Endothelial cell of umbilical vein (primary cell): ENCODE measurements around the gene SNX24.

Source experiments
- CTCF ChIP-seq, 2 donors: IDR thresholded peaks; 1 replicate in 1 of 2; 2 replicates in 1 of 2; pipeline ENCODE4 v1.5.1; 2011; ENCODE audit warnings: low read length in 2 of 2, mild to moderate bottlenecking in 2 of 2, moderate library complexity in 2 of 2, control low read depth in 1 of 2, inconsistent platforms in 1 of 2, low read depth in 1 of 2; ENCODE audit not compliant: insufficient read depth in 1 of 2; ENCODE audit errors: extremely low read depth in 1 of 2
- EZH2 ChIP-seq: IDR thresholded peaks from 2 replicates; pipeline ENCODE4 v1.6.1; 2012; ENCODE audit warnings: borderline replicate concordance, low read depth, mild to moderate bottlenecking, moderate library complexity, low read length, inconsistent platforms; ENCODE audit not compliant: severe bottlenecking
- FOS ChIP-seq: IDR thresholded peaks from 2 replicates; pipeline ENCODE4 v1.6.1; 2011; ENCODE audit warnings: mild to moderate bottlenecking, low read length, moderate library complexity, borderline replicate concordance; ENCODE audit not compliant: insufficient read depth

DNA sequence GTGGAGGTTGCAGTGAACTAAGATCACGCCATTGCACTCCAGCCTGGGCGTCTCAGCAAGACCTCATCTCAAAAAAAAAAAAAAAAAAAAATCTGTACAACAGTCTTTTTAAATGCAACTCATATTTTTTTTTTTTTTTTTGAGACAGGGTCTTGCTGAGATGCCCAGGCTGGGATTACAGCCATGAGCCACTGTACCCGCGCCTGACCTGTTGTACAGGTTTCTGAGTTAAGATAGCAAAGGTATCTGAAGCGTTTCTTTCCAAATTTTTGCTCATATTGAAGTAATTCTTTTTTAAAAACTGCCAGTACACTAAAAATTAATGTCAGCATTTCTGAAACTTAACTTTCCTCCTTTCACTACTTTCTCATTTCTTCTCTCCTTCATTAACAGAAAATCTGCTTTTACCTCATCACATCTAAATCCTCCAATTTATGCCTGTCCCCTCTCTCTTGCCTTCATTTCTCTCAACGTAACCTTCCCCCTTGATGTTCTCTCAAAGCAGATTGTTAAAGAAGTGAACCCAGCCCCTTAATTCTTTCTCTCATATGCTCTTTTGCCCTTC lies 3.3 kb upstream of the SNX24 start:
- TF ChIP-seq CTCF (IDR thresholded peaks at IDR 0.05; ENCODE audit: extremely low read depth in 1 of 2, insufficient read depth in 1 of 2, low read depth in 1 of 2, low read length in 2 of 2) (no peak), EZH2 (no peak), FOS (no peak)
